ENCODE measurements around the gene CUTC. TPM values are rescaled to one million over a fixed set of nuclear protein-coding genes. Genes with fewer than 3 reads are reported as not detected.

The CUTC gene
- polyA plus RNA-seq, 1 of the 3 experiments (the other 2 are of a cell fraction), result 19.4 TPM

- Histone ChIP-seq H3K36me3 (replicated peaks in 1 of 2; ENCODE audit: control insufficient read depth in 1 of 2, insufficient read depth in 2 of 2, low read length in 1 of 2) (peaks cover 70 to 74% of the 10 kb centered on the region in 2 experiments), H2AFZ (ENCODE audit: low read depth) (no peak overlapping the region), H3K4me3 (ENCODE audit: low read depth in 2 of 2, low read length in 1 of 2) (no peak overlapping the region), H3K79me2 (ENCODE audit: insufficient read depth) (no peaks in the 10 kb centered on the region), H3K9me3 (no peaks in the 10 kb centered on the region), H4K20me1 (ENCODE audit: insufficient read depth) (no peaks in the 10 kb centered on the region), H3K9me2 (no peaks in the 10 kb centered on the region), H3K27ac (ENCODE audit: low read depth in 2 of 2, low read length in 1 of 2) (no peak overlapping the region), H3K9ac (no peak overlapping the region), H3K4me2 (no peak overlapping the region), H3K4me1 (ENCODE audit: control insufficient read depth in 1 of 2, insufficient read depth in 2 of 2, low read depth in 1 of 2, low read length in 1 of 2) (no peaks in the 10 kb centered on the region), H3K27me3 (ENCODE audit: insufficient read depth) (no peaks in the 10 kb centered on the region), H3F3A (replicated peaks; ENCODE audit: insufficient read depth) (peaks cover 7% of the 10 kb centered on the region)
- 82% methylated on average over 1 of the region's 1 CpG for WGBS (ENCODE audit: low lambda C conversion rate)
- ChIA-PET CTCF (no interaction called here), POLR2A (no interaction called here)
- DNase-seq, result no peak
- TF ChIP-seq TEAD4 (IDR thresholded peaks at IDR 0.05; ENCODE audit: borderline replicate concordance, insufficient read depth), result no peak
- no peak for TF ChIP-seq POLR2AphosphoS5 (IDR thresholded peaks at IDR 0.05; ENCODE audit: low read depth, low read length)
- TF ChIP-seq RFX5 (IDR thresholded peaks at IDR 0.05; ENCODE audit: low read length), result no peak
- no peak for TF ChIP-seq FOXM1 (IDR thresholded peaks at IDR 0.05; ENCODE audit: low read depth)
- TF ChIP-seq MAX (IDR thresholded peaks at IDR 0.05; ENCODE audit: low read depth), result no peak
- TF ChIP-seq, protein P1, sequence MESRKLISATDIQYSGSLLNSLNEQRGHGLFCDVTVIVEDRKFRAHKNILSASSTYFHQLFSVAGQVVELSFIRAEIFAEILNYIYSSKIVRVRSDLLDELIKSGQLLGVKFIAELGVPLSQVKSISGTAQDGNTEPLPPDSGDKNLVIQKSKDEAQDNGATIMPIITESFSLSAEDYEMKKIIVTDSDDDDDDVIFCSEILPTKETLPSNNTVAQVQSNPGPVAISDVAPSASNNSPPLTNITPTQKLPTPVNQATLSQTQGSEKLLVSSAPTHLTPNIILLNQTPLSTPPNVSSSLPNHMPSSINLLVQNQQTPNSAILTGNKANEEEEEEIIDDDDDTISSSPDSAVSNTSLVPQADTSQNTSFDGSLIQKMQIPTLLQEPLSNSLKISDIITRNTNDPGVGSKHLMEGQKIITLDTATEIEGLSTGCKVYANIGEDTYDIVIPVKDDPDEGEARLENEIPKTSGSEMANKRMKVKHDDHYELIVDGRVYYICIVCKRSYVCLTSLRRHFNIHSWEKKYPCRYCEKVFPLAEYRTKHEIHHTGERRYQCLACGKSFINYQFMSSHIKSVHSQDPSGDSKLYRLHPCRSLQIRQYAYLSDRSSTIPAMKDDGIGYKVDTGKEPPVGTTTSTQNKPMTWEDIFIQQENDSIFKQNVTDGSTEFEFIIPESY (IDR thresholded peaks at IDR 0.05; ENCODE audit: borderline replicate concordance, low read depth), result no peak
- no peak for TF ChIP-seq NFIC (IDR thresholded peaks at IDR 0.05; ENCODE audit: borderline replicate concordance)
- TF ChIP-seq GABPA (IDR thresholded peaks at IDR 0.05; ENCODE audit: low read depth), result no peak
- TF ChIP-seq JUND (IDR thresholded peaks at IDR 0.05), result no peak
- TF ChIP-seq RAD21 (IDR thresholded peaks at IDR 0.05; ENCODE audit: low read length), result no peak
- no peak for TF ChIP-seq NRF1 (IDR thresholded peaks at IDR 0.05; ENCODE audit: low read depth, low read length)
- TF ChIP-seq CHD2 (IDR thresholded peaks at IDR 0.05; ENCODE audit: low read length, partially characterized antibody), result no peak
- no peak for TF ChIP-seq FOXJ3 (CRISPR knock-in tag; IDR thresholded peaks at IDR 0.05)
- TF ChIP-seq, protein P2, sequence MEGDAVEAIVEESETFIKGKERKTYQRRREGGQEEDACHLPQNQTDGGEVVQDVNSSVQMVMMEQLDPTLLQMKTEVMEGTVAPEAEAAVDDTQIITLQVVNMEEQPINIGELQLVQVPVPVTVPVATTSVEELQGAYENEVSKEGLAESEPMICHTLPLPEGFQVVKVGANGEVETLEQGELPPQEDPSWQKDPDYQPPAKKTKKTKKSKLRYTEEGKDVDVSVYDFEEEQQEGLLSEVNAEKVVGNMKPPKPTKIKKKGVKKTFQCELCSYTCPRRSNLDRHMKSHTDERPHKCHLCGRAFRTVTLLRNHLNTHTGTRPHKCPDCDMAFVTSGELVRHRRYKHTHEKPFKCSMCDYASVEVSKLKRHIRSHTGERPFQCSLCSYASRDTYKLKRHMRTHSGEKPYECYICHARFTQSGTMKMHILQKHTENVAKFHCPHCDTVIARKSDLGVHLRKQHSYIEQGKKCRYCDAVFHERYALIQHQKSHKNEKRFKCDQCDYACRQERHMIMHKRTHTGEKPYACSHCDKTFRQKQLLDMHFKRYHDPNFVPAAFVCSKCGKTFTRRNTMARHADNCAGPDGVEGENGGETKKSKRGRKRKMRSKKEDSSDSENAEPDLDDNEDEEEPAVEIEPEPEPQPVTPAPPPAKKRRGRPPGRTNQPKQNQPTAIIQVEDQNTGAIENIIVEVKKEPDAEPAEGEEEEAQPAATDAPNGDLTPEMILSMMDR (IDR thresholded peaks at IDR 0.05), result no peak
- no peak for TF ChIP-seq MXI1 (IDR thresholded peaks at IDR 0.05; ENCODE audit: low read depth, low read length)
- TF ChIP-seq, protein P3, sequence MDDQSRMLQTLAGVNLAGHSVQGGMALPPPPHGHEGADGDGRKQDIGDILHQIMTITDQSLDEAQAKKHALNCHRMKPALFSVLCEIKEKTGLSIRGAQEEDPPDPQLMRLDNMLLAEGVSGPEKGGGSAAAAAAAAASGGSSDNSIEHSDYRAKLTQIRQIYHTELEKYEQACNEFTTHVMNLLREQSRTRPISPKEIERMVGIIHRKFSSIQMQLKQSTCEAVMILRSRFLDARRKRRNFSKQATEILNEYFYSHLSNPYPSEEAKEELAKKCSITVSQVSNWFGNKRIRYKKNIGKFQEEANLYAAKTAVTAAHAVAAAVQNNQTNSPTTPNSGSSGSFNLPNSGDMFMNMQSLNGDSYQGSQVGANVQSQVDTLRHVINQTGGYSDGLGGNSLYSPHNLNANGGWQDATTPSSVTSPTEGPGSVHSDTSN (IDR thresholded peaks at IDR 0.05), result no peak
- TF ChIP-seq, protein P4, sequence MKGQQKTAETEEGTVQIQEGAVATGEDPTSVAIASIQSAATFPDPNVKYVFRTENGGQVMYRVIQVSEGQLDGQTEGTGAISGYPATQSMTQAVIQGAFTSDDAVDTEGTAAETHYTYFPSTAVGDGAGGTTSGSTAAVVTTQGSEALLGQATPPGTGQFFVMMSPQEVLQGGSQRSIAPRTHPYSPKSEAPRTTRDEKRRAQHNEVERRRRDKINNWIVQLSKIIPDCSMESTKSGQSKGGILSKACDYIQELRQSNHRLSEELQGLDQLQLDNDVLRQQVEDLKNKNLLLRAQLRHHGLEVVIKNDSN (IDR thresholded peaks at IDR 0.05; ENCODE audit: borderline replicate concordance, low read depth), result no peak
- no peak for TF ChIP-seq TCF12 (IDR thresholded peaks at IDR 0.05)
Observed at GRCh38 chr10:99754670-99755069, 22.6 kb downstream of the CUTC start.

All from SK-N-SH (cell line).